ENCODE data around the gene RCAN2.

DNA sequence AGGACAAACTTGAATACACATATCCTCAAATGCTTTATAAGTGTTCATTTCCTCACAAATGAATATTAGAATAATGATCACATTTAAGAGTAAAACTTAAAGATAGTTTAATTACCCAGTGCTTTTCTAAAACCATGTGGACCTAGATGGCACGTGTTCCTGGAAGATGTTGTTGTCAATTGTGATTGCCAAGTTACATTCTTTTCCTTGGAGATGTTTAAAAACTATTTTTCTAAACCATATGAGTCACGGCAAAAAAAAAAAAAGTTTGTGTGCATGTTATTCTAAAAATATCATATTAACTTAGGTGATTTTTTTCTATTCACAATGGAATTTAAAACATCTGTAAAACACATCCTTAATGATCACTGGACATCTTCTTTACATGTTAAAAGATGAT is 51.1 kb downstream of the RCAN2 start:
- TF ChIP-seq ZNF70 (CRISPR knock-in tag; IDR thresholded peaks at IDR 0.05) (no peak), SNAI2 (CRISPR knock-in tag; IDR thresholded peaks at IDR 0.05) (no peak), ZNF8 (CRISPR knock-in tag; IDR thresholded peaks at IDR 0.05) (no peak), TCF4 (CRISPR knock-in tag; IDR thresholded peaks at IDR 0.05; ENCODE audit: borderline replicate concordance) (no peak), OSR1 (CRISPR knock-in tag; IDR thresholded peaks at IDR 0.05) (no peak), ZC3H10 (CRISPR knock-in tag; IDR thresholded peaks at IDR 0.05) (no peak), TOX (CRISPR knock-in tag; IDR thresholded peaks at IDR 0.05; ENCODE audit: borderline replicate concordance) (no peak)
- TF ChIP-seq, protein P1, sequence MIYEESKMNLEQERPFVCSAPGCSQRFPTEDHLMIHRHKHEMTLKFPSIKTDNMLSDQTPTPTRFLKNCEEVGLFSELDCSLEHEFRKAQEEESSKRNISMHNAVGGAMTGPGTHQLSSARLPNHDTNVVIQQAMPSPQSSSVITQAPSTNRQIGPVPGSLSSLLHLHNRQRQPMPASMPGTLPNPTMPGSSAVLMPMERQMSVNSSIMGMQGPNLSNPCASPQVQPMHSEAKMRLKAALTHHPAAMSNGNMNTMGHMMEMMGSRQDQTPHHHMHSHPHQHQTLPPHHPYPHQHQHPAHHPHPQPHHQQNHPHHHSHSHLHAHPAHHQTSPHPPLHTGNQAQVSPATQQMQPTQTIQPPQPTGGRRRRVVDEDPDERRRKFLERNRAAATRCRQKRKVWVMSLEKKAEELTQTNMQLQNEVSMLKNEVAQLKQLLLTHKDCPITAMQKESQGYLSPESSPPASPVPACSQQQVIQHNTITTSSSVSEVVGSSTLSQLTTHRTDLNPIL (CRISPR knock-in tag; IDR thresholded peaks at IDR 0.05; ENCODE audit: low read depth), result no peak

All from SK-N-SH treated with all-trans-retinoic acid at 6 μM for 48 hours (cell line).